Left lobe of liver (tissue), 1 donor: ENCODE data around the gene POLR3F. TPM values are rescaled to one million over a fixed set of nuclear protein-coding genes. Genes with fewer than 3 reads are reported as not detected.

ENCODE experiments used
- total RNA-seq: library from RNA; stranded (reverse); gene quantifications from one replicate; pipeline ENCODE4 v1.2.1, GENCODE V29; 2021
- donor health status: DM: no; HTN: yes; CAD: no.

The POLR3F gene
- total RNA-seq, 1 donor from 2014 or later: 3.1 TPM

Other genes starting within 250 kb of the POLR3F start
- gene ZNF133, start 178.9 kb upstream of the POLR3F start, total RNA-seq: 4.7 TPM
- 0.55 TPM for gene DZANK1, start 360 bp upstream of the POLR3F start, total RNA-seq
- gene RBBP9, start 29.8 kb downstream of the POLR3F start, total RNA-seq: 15.3 TPM
- 30.2 TPM for gene SEC23B, start 40.5 kb downstream of the POLR3F start, total RNA-seq
- gene SMIM26, start 100.0 kb downstream of the POLR3F start, total RNA-seq: 35.4 TPM
- 5.6 TPM for gene DTD1, start 120.7 kb downstream of the POLR3F start, total RNA-seq